GM12892 (cell line): ENCODE measurements around the gene CFAP61.

Experiments used
- POLR2A ChIP-seq: IDR thresholded peaks from 2 replicates; pipeline ENCODE4 v1.6.1; 2011; ENCODE audit warnings: low read depth, low read length, control low read depth
- POLR2AphosphoS5 ChIP-seq: IDR thresholded peaks from 2 replicates; pipeline ENCODE4 v1.6.1; 2011; ENCODE audit warnings: low read depth, low read length, control low read depth

GRCh38 chr20:20261159-20261558, 208.8 kb downstream of the CFAP61 start:
- TF ChIP-seq POLR2AphosphoS5: no peak
- TF ChIP-seq POLR2A: no peak
